MM.1S (cell line): ENCODE results near the gene MINDY4.

Source experiments
- DNase-seq: peaks from one replicate; pipeline ENCODE4 v3.0.0-alpha.2; 2015
- H2AFZ ChIP-seq: fragments of 300-600 bp; sonication (generic); 2 replicates; pipeline ENCODE4 v1.6.0; 2016; ENCODE audit warnings: antibody characterized with exemption, low read length
- H3F3A ChIP-seq: fragments of 300-600 bp; sonication (generic); 2 replicates; pipeline ENCODE4 v1.6.1; 2016; ENCODE audit warnings: mild to moderate bottlenecking, antibody characterized with exemption, low read length, moderate library complexity, mixed read lengths; ENCODE audit not compliant: insufficient read depth
- H3K27ac ChIP-seq: fragments of 300-600 bp; sonication (generic); 2 replicates; pipeline ENCODE4 v1.5.1; 2016; ENCODE audit warnings: mild to moderate bottlenecking, low read length
- H3K27me3 ChIP-seq: fragments of 300-600 bp; sonication (generic); replicated peaks from 2 replicates; pipeline ENCODE4 v1.6.0; 2016; ENCODE audit warnings: low read length; ENCODE audit not compliant: insufficient read depth
- H3K36me3 ChIP-seq: fragments of 300-600 bp; sonication (generic); replicated peaks from 2 replicates; pipeline ENCODE4 v1.6.1; 2016; ENCODE audit warnings: mild to moderate bottlenecking, low read length, mixed read lengths; ENCODE audit not compliant: insufficient read depth
- H3K4me1 ChIP-seq: fragments of 300-600 bp; sonication (generic); 2 replicates; pipeline ENCODE4 v1.6.1; 2016; ENCODE audit warnings: low read length, mixed read lengths
- H3K4me2 ChIP-seq: fragments of 300-600 bp; sonication (generic); 2 replicates; pipeline ENCODE4 v1.6.0; 2016; ENCODE audit warnings: low read depth, low read length
- H3K4me3 ChIP-seq: fragments of 300-600 bp; sonication (generic); 2 replicates; pipeline ENCODE4 v1.5.1; 2016; ENCODE audit warnings: low read length, mixed read lengths
- H3K79me2 ChIP-seq: fragments of 300-600 bp; sonication (generic); 2 replicates; pipeline ENCODE4 v1.6.1; 2016; ENCODE audit warnings: mixed run types, low read length, mixed read lengths
- H3K9ac ChIP-seq: fragments of 300-600 bp; sonication (generic); 2 replicates; pipeline ENCODE4 v1.6.1; 2016; ENCODE audit warnings: low read length, mixed read lengths
- H3K9me2 ChIP-seq: fragments of 300-600 bp; sonication (generic); replicated peaks from 2 replicates; pipeline ENCODE4 v1.6.1; 2016; ENCODE audit warnings: mild to moderate bottlenecking, low read length, mixed read lengths; ENCODE audit not compliant: insufficient read depth
- H3K9me3 ChIP-seq: fragments of 300-600 bp; sonication (generic); replicated peaks from 2 replicates; pipeline ENCODE4 v1.6.1; 2016; ENCODE audit warnings: mild to moderate bottlenecking, low read length, mixed read lengths; ENCODE audit not compliant: insufficient read depth
- H4K20me1 ChIP-seq: fragments of 300-600 bp; sonication (generic); 2 replicates; pipeline ENCODE4 v1.6.1; 2016; ENCODE audit warnings: mild to moderate bottlenecking, low read length, moderate library complexity, mixed read lengths; ENCODE audit not compliant: insufficient read depth
- CTCF ChIP-seq: fragments of 300-600 bp; sonication (generic); IDR thresholded peaks from 2 replicates; pipeline ENCODE4 v1.5.1; 2016; ENCODE audit warnings: antibody characterized with exemption, low read length, mixed read lengths
- EZH2 ChIP-seq: fragments of 300-600 bp; sonication (generic); optimal IDR thresholded peaks from 2 replicates; pipeline ENCODE3; 2017; ENCODE audit warnings: low read depth, mild to moderate bottlenecking, antibody characterized with exemption, low read length, mixed read lengths
- EZH2phosphoT487 ChIP-seq: fragments of 300-600 bp; sonication (generic); IDR thresholded peaks from 2 replicates; pipeline ENCODE4 v1.6.1; 2018; ENCODE audit warnings: antibody characterized with exemption, low read length

Gene MINDY4

GRCh38 chr7:30859940-30860496, 88.8 kb downstream of the MINDY4 start:
- H3K9ac ChIP-seq = no peak overlapping the region
- no peak overlapping the region for H2AFZ ChIP-seq
- no peak overlapping the region for H3K27ac ChIP-seq
- H3K27me3 ChIP-seq = no peaks in the 10 kb centered on the region
- H3F3A ChIP-seq = no peaks in the 10 kb centered on the region
- H3K9me2 ChIP-seq = no peaks in the 10 kb centered on the region
- H3K4me1 ChIP-seq = no peaks in the 10 kb centered on the region
- H3K79me2 ChIP-seq = no peaks in the 10 kb centered on the region
- TF ChIP-seq EZH2 = no peak
- TF ChIP-seq EZH2phosphoT487 = no peak
- no peaks in the 10 kb centered on the region for H4K20me1 ChIP-seq
- no peak for DNase-seq
- no peaks in the 10 kb centered on the region for H3K9me3 ChIP-seq
- H3K4me2 ChIP-seq = no peak overlapping the region
- H3K36me3 ChIP-seq = no peaks in the 10 kb centered on the region
- no peak overlapping the region for H3K4me3 ChIP-seq

- DNase-seq = no peak
These were observed 90.4 kb downstream of the MINDY4 start for GRCh38 chr7:30861612-30862011.

GRCh38 chr7:30862995-30863705, 91.9 kb downstream of the MINDY4 start:
- TF ChIP-seq EZH2phosphoT487 (no peak), CTCF (no peak), EZH2 (no peak)
- Histone ChIP-seq H3K27me3 (no peaks in the 10 kb centered on the region), H3K27ac (no peak overlapping the region), H3K4me1 (no peaks in the 10 kb centered on the region), H3K9me3 (no peaks in the 10 kb centered on the region), H2AFZ (no peak overlapping the region), H3K36me3 (no peaks in the 10 kb centered on the region), H3K79me2 (no peaks in the 10 kb centered on the region), H3K4me3 (no peak overlapping the region), H3K9me2 (no peaks in the 10 kb centered on the region), H3F3A (no peaks in the 10 kb centered on the region), H3K9ac (no peak overlapping the region), H4K20me1 (no peaks in the 10 kb centered on the region), H3K4me2 (no peak overlapping the region)
- no peak for DNase-seq

More at GRCh38 chr7:30861612-30862011, 90.4 kb downstream of the MINDY4 start:
- H3F3A ChIP-seq = no peaks in the 10 kb centered on the region
- no peaks in the 10 kb centered on the region for H4K20me1 ChIP-seq
- no peak overlapping the region for H3K4me3 ChIP-seq
- no peaks in the 10 kb centered on the region for H3K36me3 ChIP-seq
- no peak overlapping the region for H2AFZ ChIP-seq
- H3K4me1 ChIP-seq = no peaks in the 10 kb centered on the region
- H3K9ac ChIP-seq = no peak overlapping the region
- no peak overlapping the region for H3K4me2 ChIP-seq
- TF ChIP-seq EZH2 (no peak), EZH2phosphoT487 (no peak), CTCF (no peak)
- H3K79me2 ChIP-seq = no peaks in the 10 kb centered on the region
- no peak overlapping the region for H3K27ac ChIP-seq
- no peaks in the 10 kb centered on the region for H3K27me3 ChIP-seq
- H3K9me2 ChIP-seq = no peaks in the 10 kb centered on the region
- no peaks in the 10 kb centered on the region for H3K9me3 ChIP-seq

GRCh38 chr7:30863706-30864035, 92.5 kb downstream of the MINDY4 start:
- Histone ChIP-seq H3K4me3 (no peak overlapping the region), H3K9me3 (no peaks in the 10 kb centered on the region), H3K4me2 (no peak overlapping the region), H3K79me2 (no peaks in the 10 kb centered on the region), H3K27me3 (no peaks in the 10 kb centered on the region), H2AFZ (no peak overlapping the region), H3K9me2 (no peaks in the 10 kb centered on the region), H3K4me1 (no peaks in the 10 kb centered on the region), H3K36me3 (no peaks in the 10 kb centered on the region), H3K27ac (no peak overlapping the region), H4K20me1 (no peaks in the 10 kb centered on the region), H3F3A (no peaks in the 10 kb centered on the region), H3K9ac (no peak overlapping the region)
- no peak for DNase-seq
- TF ChIP-seq CTCF (no peak), EZH2 (no peak), EZH2phosphoT487 (no peak)
